ENCODE results near the gene HACL1.
A peak's percentile ranks its signal among the peaks of the same experiment; 100 is the strongest.

Gene HACL1

DNA sequence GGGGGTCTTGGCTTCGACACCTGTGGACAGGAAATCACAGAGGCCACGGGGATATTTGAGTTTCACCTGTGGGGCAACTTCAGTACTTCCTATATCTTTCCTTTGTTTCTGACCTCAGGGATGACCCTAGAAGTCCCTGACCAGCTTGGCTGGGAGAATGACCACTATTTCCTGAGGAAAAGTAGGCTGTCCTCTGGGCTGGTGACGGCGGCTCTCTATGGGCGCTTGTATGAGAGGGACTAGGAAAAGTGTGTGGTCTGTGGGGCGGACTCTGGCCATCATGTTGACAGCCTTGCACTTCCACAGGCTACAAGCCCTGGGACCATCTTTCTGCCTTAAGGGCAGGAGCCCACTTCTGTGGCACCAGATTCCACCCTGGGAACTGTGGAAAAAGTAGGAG is 43.9 kb upstream of the HACL1 start:
- TF ChIP-seq, protein P1, sequence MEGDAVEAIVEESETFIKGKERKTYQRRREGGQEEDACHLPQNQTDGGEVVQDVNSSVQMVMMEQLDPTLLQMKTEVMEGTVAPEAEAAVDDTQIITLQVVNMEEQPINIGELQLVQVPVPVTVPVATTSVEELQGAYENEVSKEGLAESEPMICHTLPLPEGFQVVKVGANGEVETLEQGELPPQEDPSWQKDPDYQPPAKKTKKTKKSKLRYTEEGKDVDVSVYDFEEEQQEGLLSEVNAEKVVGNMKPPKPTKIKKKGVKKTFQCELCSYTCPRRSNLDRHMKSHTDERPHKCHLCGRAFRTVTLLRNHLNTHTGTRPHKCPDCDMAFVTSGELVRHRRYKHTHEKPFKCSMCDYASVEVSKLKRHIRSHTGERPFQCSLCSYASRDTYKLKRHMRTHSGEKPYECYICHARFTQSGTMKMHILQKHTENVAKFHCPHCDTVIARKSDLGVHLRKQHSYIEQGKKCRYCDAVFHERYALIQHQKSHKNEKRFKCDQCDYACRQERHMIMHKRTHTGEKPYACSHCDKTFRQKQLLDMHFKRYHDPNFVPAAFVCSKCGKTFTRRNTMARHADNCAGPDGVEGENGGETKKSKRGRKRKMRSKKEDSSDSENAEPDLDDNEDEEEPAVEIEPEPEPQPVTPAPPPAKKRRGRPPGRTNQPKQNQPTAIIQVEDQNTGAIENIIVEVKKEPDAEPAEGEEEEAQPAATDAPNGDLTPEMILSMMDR (IDR thresholded peaks at IDR 0.05; ENCODE audit: low read depth, low read length) = no peak
- no peak for DNase-seq (ENCODE audit: extremely low read depth, low read depth)

DNA sequence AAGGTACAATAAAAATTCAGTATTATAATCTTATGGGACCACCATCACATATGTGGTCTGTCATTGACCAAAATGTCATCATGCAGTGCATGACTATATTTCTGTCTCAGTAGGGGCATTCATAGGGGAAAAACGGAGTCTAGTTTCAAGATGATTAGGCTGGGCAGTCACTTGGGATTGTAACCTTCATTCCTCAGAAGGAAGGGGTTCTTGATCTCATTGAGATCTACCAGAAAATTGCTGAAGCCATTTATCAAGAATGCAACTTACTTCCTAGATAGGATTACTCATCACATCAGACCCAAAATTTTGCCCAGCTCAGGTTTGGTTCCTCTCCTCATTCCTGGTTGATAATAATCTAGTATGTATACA is 37.5 kb upstream of the HACL1 start:
- DNase-seq (ENCODE audit: extremely low read depth, low read depth) = no peak
- TF ChIP-seq, protein P1 (IDR thresholded peaks at IDR 0.05; ENCODE audit: low read depth, low read length) = no peak

DNA sequence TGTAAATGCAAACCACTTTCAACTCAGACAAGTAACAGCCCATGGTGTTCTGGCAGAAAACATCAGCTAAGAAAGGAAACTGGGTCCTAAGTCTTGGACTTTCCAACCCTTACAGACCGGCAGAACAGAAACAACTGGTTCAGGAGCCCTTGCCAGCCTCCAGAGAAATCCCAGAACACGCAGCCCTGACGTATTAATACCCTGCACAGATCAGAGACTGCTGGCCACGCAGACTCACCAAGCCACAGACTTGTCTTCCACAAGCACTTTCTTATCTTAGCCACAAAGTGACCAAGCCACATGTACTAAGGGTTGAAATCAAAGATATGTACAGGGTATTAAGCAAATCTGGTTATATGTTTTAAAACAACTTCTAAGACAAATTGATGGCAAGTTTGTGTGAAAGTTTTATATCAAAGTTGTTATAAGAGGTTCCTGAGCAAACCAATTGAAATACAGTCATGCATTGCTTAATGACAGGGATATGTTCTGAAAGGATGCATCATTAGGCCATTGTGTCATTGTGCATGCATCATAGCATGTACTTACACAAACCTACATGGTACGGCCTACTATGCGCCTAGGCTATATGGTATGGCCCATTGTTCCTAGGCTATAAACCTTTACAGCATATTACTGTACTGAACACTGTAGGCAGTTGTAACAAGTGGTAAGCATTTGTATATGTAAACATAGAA is 37.0 kb upstream of the HACL1 start:
- TF ChIP-seq, protein P1 (IDR thresholded peaks at IDR 0.05; ENCODE audit: low read depth, low read length) = no peak
- DNase-seq (ENCODE audit: extremely low read depth, low read depth) = no peak

DNA sequence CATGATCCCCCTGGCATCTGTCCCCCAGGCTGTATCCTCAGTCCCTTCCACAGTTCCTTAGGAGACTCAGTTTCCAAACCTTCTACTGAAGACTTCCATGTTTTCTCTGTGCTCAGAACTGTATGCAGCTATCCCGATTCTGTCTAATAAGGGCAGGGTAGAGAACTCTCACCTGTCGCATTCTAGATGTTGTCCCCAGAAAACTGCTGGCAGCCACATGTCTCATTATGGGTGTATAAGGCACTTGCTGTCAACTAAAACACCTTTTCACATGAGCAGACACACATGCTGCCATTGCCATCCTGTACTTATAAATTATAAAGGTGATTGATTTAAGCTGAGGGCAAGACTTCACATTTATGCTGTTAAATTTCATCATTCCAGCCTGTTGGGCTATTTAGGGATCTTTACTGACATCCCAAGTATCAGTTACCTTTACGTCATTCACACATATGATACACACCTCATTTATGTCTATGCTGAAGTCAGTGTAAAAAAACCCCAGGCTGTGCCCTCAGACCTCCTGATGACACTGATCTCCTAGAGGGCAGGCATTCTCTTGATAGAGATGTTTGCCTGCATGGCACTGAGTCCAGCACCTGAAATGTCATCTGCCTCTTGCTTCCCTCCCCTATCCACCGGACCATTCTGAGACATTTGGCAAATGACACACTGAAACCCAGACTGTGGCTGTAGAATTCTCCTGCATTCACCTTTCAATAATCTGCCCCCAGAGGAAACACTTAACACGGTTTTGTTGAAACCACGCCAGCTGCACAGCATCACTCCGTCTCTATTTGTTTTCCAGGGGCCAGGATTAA is 36.0 kb upstream of the HACL1 start:
- DNase-seq (ENCODE audit: extremely low read depth, low read depth) = no peak
- TF ChIP-seq, protein P1 (IDR thresholded peaks at IDR 0.05; ENCODE audit: low read depth, low read length) = no peak

DNA sequence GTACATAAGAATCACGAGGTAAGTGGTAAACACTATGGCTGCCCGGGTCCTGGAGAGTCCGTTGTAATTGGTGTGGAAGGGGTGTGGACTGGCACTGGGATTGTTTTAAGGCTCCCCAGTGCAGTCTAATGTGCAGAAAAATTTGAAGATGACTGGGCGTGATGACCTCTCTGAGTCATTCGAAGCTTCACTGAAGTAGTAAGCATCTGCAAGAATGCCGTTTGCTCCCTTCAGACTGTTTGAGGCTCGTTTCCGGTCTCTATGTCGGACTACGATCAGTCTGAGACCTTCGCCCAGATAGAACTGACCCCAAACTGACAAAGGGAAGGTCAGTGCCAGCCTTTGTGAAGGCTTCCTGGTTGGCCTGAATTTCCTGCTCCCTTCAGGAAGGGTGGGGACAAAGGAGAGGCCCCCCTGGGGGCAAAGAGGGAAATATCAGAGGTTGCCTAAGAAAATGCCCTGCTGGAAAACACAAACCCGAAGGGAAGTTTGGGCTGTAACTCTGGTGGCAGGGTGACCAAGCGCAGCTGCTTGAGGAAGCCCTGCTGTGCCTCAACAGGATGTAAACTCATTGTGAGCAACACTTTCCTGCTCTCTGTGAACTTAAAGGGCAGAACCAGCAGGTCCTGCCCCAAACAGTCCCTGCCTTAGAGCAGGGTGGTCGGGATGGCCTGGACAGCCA is 34.8 kb upstream of the HACL1 start:
- TF ChIP-seq, protein P1 (IDR thresholded peaks at IDR 0.05; ENCODE audit: low read depth, low read length) = no peak
- DNase-seq (ENCODE audit: extremely low read depth, low read depth) = peak; percentile 72

DNA sequence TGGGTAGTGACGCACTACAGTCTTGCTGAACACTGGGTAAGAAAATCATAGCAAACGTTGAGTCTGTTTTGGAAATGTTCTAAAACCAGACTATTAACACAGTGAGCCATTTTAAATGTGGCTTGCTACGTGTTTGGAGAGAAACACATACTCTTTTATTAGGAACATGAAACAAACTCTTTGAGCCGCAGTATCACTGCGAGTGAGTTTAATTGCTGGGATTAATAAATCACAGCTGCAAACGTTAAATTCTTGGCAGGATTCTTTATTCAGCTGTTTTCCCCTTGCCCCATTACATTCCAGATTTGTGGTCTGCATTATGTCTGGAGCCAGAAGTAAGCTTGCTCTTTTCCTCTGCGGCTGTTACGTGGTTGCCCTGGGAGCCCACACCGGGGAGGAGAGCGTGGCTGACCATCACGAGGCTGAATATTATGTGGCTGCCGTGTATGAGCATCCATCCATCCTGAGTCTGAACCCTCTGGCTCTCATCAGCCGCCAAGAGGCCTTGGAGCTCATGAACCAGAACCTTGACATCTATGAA is 33.8 kb upstream of the HACL1 start:
- no peak for DNase-seq (ENCODE audit: extremely low read depth, low read depth)
- TF ChIP-seq, protein P1 (IDR thresholded peaks at IDR 0.05; ENCODE audit: low read depth, low read length) = no peak

Data from AG09319 (cell line).